Measurements from ENCODE around the gene SLC46A1. TPM values are rescaled to one million over a fixed set of nuclear protein-coding genes. Genes with fewer than 3 reads are reported as not detected.
"Not testable (repeated sequence)": the region's sequence is repeated elsewhere in the genome, so short reads cannot be mapped to it uniquely, and the experiment has no call there.

Gene SLC46A1
- total and polyA plus RNA-seq, 10 of the 15 experiments (the other 5 are each of a cell fraction or from before 2014, with no cell fraction given) = 1.7 to 6.9 (median 4.0) TPM

DNA sequence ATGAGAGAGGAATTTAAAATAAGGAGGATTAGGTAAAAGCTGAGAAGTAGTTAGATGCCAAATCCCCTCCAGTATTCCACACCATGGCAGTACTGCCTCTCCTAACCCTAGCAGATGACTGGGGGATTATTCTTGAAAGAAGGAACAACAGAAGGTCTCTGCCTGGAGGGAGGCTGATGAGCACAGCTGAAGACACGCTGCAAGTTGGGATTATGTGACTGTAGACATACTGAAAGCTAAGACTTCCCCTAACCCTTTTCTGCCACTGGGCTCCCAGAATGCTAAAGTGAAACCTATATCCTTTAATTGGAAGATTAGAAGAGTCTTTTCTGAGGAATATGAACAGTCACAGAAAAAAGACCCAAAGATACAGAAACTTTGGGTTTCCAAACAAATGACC, 27.7 kb upstream of the SLC46A1 start:
- no peaks in the 10 kb centered on the region for H3K9me3 ChIP-seq (replicated peaks; ENCODE audit: control insufficient read depth, insufficient read depth, low read length)
- ChIA-PET POLR2A (interaction anchor here (0.6 kb wide), 1 partner anchor 11 kb away, joined by 5 read pairs; no protein-coding TSS in a partner anchor), SMC1A (ENCODE audit: uncharacterized antibody, unreplicated experiment) (no interaction called here), CTCF (interaction anchor here (0.6 kb wide), 1 partner anchor 12 kb away, joined by 3 read pairs; no protein-coding TSS in a partner anchor), RAD21 (ENCODE audit: unreplicated experiment) (no interaction called here)
- no peak for DNase-seq (ENCODE audit: low read depth, low spot score)
- TF ChIP-seq POLR2AphosphoS5 (IDR thresholded peaks at IDR 0.05; ENCODE audit: low read length) (no peak), PAX8 (IDR thresholded peaks at IDR 0.05) (no peak)
- H3K79me2 ChIP-seq (ENCODE audit: control insufficient read depth, insufficient read depth, low read length) = no peaks in the 10 kb centered on the region
- no peak overlapping the region for H3K4me2 ChIP-seq (ENCODE audit: control insufficient read depth, insufficient read depth)
- H3K4me1 ChIP-seq (ENCODE audit: control insufficient read depth, insufficient read depth, low read length) = no peaks in the 10 kb centered on the region
- H3K36me3 ChIP-seq (ENCODE audit: control insufficient read depth in 2 of 2, insufficient read depth in 2 of 2, low read length in 1 of 2) = no peaks in the 10 kb centered on the region
- no peak overlapping the region for H2AFZ ChIP-seq (ENCODE audit: control insufficient read depth, low read depth, low read length)
- no peak overlapping the region for H3K4me3 ChIP-seq
- no TSS peak for BruUV-seq (replicated peaks)
- no peak overlapping the region for H3K9ac ChIP-seq (ENCODE audit: control insufficient read depth, insufficient read depth, low read length)
- FAIRE-seq = no peak
- WGBS (ENCODE audit: insufficient coverage, insufficient replicate concordance, low lambda C conversion rate, missing lambda C conversion rate) = 0% methylated on average over 1 of the region's 1 CpG
- ATAC-seq = no peak
- H3K27me3 ChIP-seq (replicated peaks in 1 of 2; ENCODE audit: control insufficient read depth in 2 of 2, insufficient read depth in 2 of 2, low read length in 1 of 2) = no peaks in the 10 kb centered on the region
- no peak overlapping the region for H3K27ac ChIP-seq (ENCODE audit: control insufficient read depth, insufficient read depth)
- intact Hi-C loops (cut with micrococcal nuclease; ENCODE audit: unreplicated experiment) (loop anchor here (10.0 kb wide), 1 partner anchor 59 kb away; the partner anchor contains the start of genes SARM1 and VTN), in situ Hi-C loops (cut with MboI) (no loop called here)
- H4K20me1 ChIP-seq (ENCODE audit: control insufficient read depth, insufficient read depth) = no peaks in the 10 kb centered on the region

DNA sequence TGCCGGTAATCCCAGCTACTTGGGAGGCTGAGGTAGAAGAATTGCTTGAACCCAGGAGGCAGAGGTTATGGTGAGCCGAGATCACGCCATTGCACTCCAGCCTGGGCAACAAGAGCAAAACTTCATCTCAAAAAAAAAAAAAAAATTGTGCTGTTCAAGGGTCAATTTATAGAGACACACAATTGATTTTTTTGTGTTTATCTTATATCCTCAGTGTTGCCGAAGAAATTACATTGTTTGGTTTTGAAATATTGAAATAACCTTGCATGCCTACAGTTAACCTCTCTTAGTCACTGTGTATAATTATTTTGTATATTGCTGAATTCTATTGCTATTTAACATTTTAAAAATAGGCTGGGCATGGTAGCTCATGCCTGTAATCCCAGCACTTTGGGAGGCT, 22.0 kb upstream of the SLC46A1 start:
- H3K9ac ChIP-seq (ENCODE audit: control insufficient read depth, insufficient read depth, low read length); RAD21 ChIA-PET (ENCODE audit: unreplicated experiment); H3K27ac ChIP-seq (ENCODE audit: control insufficient read depth, insufficient read depth); SMC1A ChIA-PET (ENCODE audit: uncharacterized antibody, unreplicated experiment); H3K36me3 ChIP-seq (ENCODE audit: control insufficient read depth in 2 of 2, insufficient read depth in 2 of 2, low read length in 1 of 2); DNase-seq (ENCODE audit: low read depth, low spot score); H3K79me2 ChIP-seq (ENCODE audit: control insufficient read depth, insufficient read depth, low read length); FAIRE-seq; H2AFZ ChIP-seq (ENCODE audit: control insufficient read depth, low read depth, low read length); intact Hi-C loops (cut with micrococcal nuclease; ENCODE audit: unreplicated experiment); CTCF ChIA-PET; H3K4me2 ChIP-seq (ENCODE audit: control insufficient read depth, insufficient read depth); BruUV-seq (replicated peaks); ATAC-seq; H3K4me1 ChIP-seq (ENCODE audit: control insufficient read depth, insufficient read depth, low read length); H3K27me3 ChIP-seq (replicated peaks in 1 of 2; ENCODE audit: control insufficient read depth in 2 of 2, insufficient read depth in 2 of 2, low read length in 1 of 2); POLR2A ChIA-PET; H3K4me3 ChIP-seq; in situ Hi-C loops (cut with MboI); H3K9me3 ChIP-seq (replicated peaks; ENCODE audit: control insufficient read depth, insufficient read depth, low read length); H4K20me1 ChIP-seq (ENCODE audit: control insufficient read depth, insufficient read depth): not testable (repeated sequence)
- WGBS (ENCODE audit: insufficient coverage, insufficient replicate concordance, low lambda C conversion rate, missing lambda C conversion rate) = 76% methylated on average over 4 of the region's 4 CpGs
